HG03066 (cell line): ENCODE results near the gene PTRHD1.

Experiments
- ATAC-seq: cut with Tn5 transposase; IDR thresholded peaks from one replicate; pipeline ENCODE4 v1.9.1; 2021; ENCODE audit warnings: low read depth; ENCODE audit not compliant: unreplicated experiment

Gene PTRHD1

DNA sequence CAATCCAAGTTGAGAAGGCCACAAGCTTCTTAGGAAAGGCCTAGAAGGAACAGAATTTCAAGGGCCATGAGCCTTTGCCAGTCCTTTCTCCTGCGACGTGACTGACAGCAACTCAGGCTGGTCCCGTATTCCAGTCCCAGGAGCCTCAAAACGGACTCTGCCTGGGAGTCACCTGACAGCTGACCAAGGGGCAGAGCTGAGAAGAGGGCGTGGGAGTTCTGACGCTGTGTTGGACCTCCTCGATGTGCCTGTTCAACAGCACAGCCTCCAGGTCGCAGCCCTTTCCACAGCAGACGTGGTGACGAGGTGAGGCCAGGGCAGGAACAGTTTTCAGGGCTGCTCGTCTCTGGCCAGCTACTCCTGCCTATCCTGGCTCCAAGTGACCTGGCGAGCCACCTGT lies 37.6 kb upstream of the PTRHD1 start:
- ATAC-seq, result no peak

DNA sequence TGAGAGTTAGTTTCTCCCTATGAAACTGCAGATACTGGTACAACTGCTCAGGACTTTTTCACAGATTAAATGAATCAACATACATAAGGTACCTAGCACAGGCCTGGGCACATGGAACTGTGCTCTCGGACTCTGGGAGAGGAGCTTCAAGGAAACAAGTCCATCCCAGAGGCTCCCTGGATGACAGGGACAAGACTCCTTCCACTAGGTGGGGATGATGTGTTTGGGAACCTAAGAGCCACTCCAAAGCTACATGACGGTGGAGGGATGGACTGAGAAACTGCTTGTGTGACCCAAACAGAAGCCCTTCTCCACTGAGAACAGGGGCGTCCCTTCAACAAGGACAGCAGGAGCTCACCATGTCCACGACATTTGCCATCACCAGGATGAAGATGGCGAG lies 37.2 kb upstream of the PTRHD1 start:
- no peak for ATAC-seq

DNA sequence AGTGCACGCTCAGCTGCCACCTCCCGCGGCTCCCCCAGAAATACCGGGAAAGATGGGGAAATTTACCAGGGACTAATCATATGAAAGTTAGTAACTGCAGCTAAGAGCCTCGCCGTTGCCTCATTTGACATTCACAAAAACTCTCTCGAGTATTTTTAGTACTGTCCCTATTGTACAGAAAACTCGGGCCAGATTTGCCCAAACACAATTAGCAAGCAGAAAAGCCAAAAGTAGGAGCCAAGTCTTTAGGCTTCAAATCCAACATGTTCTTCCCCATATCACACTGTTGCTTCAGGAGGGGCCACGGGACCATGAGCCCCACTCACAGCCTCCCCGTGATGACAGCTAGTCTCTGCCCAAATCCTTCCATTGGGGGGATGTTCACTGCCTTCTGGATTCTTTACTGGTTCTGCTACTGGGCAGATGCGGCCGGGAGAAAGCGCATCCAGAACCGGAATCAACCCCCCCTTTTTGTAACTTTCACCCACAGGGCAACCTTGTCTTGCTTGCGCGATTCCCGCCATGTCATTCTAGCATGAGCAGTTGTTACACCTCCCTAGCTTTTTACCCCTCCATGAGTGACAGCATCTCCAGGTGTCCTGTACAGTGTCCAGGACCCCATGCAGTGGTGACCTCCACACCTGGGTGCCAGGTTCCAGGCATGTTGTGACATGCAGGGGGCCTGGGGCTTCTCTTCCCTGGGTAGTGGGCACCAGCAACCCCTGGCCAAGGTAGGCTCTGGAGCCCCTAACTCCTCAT lies 35.2 kb upstream of the PTRHD1 start:
- ATAC-seq, result no peak

DNA sequence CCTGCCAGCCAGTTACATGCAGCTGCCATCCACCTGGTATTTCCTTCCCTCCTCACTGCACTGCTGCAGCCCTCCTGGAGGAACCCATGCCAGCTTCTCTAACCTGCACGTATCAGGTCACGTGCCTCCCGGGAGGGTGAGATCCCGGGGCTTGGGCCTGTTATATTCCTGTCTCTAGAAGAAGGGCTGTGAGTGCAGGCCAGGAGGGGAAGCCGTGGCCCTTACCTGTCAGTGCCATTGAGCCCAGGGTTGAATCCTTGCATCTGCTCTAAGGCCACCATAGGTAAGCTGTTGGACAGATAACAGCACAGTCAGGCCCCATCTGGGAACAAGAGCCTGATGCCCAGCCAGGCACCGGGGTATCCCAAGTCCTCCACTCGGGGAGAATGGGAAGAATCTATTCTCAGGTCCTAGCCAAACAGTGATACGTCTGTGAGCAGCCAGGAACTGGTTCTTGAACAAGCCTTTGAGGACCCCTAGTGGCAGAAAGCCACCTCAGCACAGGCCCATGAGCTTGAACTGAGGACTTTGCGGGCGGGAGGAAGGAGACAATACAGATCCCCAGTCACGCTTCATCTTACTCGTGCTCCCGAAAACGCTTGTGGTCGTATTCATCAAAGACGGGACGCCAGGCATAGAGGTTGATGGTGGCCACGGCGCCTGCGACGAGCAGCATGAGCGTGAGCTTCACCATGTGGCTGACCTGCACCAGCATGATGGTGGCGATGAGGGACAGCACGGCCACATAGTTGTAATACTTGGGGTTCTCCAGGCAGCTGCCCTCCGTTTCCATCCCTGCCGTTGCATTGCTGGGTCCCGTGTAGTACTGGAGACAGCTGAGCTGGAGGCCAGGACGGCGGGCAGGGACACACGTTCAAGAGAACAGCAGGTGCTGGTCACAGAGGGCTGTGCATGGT lies 34.4 kb upstream of the PTRHD1 start:
- ATAC-seq, result peak; percentile 90

DNA sequence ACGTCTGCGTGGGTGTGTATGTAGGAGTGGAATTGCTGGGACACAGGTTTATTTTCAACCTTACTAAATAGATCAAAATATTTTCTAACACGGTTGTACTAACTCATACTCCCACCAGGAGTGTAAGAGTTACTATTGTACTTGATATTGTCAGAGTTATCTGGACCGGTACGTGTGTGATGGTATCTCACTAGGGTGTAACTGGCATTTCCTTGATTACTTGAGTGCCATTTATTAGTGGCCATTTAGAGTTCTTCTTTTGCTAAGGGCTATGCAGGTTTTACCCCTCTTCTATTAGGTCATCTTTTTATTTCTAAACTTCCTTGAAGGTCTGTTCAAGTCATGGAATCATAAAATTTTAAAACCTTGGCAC lies 33.6 kb upstream of the PTRHD1 start:
- no peak for ATAC-seq

DNA sequence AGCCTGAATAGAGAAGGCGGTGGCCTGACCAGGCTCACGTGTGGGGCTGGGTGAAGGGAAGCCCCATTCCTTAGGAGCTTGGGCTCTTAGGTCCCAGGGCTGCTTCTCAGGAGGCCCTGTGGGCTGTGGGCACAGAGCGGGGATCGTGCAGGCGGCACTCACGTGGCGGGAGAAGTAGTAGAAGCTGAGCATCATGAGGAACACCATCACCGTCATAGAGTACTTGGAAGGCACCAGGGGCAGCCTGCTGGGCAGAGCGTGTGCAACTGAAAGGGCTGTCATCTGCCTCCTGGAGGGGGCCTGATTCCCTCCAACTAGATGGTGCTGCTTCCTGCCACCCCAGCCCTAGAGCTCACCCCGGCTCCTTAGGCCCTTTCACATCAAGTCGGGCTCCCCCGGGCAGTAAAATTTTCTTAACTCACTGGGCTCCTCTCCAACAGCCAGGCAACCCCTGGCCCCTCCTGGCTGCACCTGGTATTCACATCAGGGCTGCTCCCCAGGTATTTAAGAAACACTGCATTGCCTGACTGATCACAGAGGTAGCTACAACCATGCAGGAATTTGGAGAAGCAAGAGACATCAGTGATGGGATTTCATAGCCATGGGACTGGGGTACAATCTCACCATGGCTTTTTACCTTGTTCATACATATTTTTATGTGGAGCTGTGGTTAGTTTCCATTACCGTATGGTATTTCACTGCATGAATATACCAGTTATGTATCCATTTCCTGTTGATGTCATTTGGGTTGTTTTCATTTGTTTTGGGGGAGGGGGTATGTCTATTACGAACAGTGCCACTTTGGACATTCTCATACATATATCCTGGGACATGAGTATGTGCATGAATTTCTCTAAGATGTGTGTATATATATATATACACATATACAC lies 32.9 kb upstream of the PTRHD1 start:
- no peak for ATAC-seq

DNA sequence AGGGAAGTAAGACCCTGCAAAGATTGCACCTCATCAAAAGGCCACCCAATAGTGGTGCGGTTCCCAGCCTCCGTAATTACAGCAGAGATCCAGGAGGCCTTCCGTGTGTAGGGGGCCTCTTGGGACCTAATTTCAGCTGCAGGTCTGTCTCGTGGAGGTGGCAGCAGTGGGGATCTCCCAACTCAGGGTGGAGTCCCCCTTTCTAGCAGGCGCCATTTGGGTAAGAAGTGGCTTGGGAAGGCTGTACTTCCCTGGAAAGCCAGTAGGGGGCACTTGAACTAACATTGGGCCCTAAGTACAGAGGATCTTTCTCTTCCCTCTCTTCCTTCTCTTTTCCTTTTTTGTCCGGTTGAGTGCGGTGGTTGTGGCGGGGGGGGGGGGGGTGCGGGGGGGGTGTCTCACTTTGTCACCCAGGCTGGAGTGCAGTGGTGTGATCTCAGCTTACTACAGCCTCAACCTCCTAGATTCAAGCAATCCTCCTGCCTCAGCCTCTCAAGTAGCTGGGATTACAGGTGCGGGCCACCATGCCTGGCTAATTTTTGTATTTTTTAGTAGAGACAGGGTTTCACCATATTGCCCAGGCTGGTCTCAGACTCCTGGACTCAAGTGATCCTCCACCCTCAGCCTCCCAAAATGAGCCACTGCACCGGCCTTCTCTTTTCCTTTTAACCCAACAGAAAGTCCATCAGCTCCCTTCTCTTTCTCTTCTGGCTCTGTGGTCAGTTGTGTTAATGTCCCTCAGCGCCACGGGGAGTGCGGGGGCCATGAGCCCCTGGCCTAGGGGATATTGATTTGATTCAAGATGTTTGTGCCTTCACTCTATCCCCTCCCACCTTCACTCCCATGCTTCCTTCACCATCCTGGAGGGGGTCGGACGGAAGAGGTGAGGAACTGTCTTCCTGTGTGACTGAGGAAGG lies 32.0 kb upstream of the PTRHD1 start:
- no peak for ATAC-seq

DNA sequence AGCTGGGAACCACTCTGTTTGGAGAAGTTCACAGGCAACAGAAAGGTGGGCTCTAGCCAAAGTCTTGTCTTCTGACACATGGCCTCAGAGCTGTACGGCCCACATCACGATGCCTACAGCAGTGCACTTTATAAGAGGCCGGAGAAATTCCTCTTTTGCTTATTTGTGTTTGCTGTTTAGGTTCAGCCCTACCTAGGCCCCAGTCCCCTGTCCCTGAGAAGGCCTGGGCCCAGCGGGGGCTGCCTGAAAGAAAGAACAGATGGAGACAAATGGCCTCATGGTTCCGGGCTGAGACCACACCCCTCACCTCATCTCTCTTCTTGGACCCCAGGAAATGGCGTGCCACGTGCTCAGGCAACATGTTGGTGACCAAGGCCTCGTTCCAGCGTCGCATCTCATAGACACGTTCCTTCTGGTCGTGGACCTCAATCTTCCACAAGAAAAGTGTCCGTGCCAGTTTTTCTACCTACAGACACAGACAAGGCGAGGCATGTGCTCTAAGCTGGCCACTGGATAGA lies 30.9 kb upstream of the PTRHD1 start:
- ATAC-seq, result no peak

DNA sequence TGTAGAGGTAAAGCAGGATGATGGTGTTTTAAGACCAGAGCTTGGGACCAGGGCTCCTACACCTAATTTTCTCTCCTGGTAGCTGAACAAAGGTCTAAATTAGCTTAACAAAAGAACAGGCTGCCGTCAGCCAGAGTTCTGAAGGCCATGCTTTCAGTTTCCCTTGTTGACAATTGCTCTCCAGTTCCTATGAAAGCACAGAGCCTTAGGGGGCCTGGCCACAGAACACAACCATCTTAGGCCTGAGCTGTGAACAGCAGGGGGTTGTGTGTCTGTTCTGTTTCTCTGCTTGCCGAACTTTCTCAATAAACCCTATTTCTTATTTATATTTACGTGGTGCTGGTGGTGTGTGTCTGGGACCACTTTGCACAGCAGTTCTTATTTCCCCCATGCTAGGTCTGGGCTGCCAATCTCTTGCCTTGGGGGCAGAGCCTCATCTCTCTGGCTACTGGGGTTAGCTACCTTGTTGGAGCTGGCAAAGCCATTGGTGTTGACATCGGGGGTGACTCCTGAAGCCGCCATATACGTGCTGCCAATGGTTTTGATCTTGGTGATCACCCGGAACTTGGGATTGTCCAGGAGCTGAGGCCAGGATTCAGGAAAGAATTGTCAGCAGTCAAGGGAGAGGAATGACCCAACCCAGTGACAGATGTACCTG lies 29.0 kb upstream of the PTRHD1 start:
- ATAC-seq, result no peak

DNA sequence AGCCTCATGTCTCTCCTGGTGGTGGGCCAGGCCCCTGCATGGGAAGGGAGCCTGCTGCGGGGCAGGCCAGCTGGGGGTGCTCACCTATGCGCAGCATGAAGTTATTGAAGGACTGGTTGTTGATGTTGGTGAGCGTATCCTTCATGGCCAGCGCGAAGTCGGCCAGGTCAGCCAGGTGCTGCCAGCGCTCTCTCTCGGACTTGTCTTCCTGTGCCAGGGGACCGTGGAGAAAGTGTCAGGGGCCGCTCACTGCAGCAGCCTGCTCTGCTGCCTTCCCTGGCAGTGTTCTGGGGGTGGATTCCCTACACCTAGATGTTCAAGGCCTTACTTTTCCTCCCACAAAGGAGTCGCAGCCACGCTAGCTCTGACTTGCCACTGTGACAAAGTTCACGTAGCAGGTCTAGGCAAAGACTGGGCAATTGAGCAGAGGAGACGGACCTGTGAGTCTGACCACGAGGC lies 28.3 kb upstream of the PTRHD1 start:
- no peak for ATAC-seq

DNA sequence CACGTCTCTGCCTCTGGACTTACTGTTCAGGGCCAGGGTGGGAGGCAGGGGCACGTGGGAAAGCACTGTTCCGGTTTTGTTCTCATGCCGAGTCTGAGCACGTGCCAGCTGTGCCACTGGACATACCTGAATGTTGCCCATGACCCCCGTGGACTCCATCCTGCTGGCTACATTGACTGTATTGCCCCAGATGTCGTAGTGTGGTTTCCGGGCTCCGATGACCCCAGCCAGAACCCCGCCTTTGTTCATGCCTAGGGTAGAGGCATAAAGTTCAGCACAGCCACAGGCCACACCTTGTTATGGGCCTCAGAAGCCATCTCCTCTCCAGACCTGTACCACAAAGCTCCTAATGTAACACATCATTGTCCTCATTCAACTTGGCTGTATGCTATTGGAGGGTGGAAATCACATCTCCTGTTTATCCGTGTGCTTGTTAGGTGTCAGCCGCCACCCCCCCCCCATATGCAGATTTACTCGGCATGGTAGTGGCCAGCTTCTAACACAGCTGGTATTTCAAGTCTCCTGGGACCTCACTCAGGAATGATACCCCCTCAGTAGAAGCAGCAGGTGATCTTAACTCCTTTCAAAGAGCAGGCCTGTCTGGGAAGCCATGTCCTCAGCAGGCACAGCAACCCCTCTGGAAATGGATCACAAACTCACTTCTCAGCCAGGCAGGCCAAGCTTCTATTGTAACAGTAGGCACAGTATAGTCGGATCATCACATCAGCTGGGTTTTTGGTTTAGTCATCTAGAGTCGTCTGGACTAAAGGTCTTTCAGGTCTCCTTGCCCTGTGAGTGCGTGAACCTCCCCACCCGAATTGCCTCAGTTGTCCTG lies 27.6 kb upstream of the PTRHD1 start:
- ATAC-seq, result no peak

DNA sequence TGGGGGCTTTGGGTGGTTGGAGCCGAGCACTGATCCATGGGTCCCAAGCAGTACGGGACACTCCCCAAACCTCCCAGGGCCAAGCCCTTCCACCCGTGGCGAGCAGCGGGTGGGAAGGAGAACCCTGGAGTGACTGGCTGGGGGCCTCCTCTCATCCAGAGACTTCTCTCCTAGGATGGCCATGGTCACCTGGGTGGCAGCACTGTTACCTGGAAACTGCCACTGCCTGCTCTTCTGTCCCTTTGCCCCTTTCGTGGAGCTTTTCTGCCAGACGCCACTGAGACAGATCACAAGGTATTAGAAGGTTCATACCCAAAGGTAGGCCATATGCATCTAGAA lies 27.0 kb upstream of the PTRHD1 start:
- ATAC-seq, result no peak

DNA sequence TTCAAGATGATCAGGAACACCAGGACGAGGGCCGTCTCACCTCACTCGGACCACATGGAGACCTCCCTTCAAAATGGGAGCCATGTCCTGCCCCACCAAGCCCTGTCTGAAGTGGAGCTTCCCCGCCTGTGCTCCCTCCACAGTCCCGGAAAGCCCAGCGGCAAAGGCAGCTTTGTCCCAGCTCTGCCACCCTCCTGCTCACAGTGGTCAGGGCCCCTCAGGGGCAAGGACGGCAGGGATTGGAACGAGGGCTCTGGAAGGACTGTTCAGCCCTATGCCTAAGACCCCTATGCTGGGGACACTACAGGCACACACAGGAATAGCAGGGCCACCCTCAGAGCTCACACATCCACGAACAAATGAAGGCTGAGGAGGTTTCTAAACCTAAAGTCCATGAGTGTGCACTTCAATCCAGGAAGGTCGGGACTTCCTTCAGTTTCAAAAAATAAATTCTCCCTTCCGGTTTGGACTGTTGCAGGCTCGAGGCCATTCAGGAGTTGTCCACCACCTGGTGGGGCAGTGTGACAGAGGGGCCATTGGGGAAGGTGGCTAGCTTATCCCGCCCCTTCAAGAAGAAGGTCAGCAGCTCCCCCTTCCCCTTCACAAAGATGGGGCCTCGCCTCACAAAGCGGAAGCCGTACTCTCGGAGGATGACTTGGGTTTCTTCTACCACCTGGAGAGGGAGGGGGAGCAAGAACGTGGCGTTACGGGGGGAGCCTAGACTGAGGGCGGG lies 26.4 kb upstream of the PTRHD1 start:
- no peak for ATAC-seq

DNA sequence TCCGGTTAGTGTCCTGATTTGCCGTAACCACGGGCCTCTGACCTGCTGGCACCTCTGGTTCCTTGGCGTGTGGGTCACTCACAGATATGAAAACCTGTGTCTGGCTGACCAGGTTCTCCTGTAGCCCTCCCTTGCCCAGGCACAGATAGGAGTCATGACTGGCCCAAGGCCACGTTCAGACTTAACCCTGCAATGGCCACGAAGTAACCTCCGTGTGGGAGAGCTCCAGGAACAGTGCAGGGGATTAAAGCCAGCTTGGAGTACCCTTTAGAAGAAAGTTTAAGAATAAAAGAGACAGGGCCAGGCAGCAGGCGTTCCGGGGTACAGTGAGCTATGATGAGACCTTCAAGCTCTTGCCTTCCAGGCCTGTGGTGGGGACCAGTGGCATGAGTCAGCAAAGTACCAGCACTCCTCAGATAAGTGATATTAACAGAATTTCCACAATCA lies 25.6 kb upstream of the PTRHD1 start:
- ATAC-seq, result no peak

DNA sequence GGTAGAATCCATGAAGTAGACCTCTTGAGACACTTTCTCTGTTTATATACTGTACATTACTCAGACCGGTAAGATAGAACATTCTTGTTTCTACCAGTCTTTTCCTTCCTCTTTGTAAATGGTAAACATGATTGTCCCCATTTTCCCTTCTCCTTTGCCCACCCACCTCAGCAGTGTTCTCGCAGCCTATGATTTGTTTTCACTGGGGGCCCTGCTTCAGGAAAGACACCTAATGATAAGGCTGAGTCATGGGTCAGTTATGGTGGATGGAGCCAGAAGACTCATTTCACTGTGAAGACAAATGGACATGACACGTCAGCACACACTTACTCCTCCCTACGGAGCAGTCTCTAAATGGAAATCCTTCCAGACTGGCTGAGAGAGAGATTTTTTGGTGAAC lies 23.7 kb upstream of the PTRHD1 start:
- no peak for ATAC-seq

DNA sequence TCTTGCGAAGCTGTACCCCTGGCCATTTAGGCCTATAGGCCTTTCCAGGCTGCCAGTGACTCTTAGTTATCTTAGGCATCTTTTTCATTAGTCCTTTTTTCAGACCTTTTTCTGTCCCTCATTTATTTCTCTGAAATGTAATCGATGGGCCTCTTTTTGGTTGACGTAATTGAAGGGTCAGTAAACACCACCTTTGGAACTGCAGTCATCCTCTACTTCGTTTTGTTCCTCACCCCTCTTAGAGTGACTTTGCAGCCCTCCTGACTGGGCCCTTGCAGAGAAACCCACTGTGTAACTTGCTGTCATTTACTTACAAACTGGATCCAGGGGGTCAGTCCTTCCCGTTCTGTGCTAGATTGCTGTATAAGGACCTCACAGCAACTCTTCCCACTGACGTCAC lies 23.2 kb upstream of the PTRHD1 start:
- ATAC-seq, result no peak

DNA sequence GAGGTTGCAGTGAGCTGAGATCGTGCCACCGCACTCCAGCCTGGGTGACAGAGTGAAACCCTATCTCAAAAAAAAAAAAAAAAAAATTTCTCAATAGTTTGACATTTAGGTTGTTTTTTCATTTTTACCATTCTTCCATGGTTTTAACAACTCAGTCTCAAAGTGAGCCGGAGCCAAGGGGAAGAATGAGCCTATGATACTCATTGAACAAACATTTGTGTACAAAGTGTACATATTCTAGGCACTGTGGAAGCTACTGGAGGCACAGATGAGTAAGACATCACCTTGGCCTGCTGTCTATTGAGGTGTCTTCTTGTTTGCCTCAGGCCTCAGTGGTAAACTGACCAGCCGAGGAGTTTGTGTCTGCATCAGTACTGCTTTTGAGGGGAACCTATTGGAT lies 22.0 kb upstream of the PTRHD1 start:
- no peak for ATAC-seq

DNA sequence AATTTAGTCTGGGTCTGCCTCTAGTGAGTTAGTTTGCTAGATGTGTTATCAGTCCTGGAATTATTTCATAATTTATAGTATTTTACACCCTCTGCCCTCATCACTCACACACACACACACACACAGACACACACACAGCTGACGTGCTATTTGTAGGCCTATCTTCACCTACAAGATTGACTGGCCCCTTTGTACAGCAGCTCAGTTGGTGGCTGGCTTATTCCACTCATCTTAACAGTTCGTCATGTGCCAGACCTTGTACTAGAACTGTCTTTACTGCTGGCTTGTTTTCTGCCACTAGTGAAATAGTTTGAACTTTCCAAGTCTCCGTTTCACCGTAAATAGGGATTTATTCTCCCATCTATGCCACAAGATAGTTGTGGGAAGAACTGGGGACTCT lies 21.3 kb upstream of the PTRHD1 start:
- no peak for ATAC-seq
